ENCODE results near the gene NAT14.

Gene NAT14

DNA sequence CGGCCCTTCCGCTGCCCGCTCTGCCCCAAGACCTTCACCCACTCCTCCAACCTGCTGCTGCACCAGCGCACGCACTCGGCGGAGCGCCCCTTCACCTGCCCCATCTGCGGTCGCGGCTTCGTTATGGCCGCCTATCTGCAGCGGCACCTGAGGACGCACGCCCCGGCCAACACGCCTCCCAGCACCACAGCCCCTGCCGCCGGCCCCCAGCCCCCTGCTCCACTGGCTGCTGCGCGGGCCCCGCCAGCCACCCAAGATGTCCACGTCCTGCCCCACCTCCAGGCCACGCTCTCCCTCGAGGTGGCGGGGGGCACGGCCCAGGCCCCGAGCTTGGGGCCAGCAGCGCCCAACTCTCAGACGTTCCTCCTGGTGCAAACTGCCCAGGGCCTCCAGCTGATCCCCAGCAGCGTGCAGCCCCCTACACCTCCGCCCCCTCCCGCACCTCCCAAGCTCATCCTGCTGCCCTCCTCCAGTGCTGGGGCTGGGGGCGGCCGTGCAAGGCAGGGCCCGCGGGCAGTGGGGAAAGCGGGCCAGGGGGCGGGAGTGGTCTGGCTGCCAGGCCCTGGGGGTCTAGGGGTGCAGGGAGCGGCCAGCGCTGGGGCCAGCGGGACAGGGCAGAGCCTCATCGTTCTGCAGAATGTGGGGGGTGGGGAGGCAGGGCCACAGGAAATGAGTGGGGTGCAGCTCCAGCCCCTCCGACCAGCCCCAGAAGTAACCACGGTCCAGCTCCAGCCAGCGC is 1.9 kb upstream of the NAT14 start:
- no peak overlapping the region for H3K4me3 ChIP-seq (ENCODE audit: low read depth, low read length)
- no peak for DNase-seq (ENCODE audit: low read depth)
- TF ChIP-seq, protein P1, sequence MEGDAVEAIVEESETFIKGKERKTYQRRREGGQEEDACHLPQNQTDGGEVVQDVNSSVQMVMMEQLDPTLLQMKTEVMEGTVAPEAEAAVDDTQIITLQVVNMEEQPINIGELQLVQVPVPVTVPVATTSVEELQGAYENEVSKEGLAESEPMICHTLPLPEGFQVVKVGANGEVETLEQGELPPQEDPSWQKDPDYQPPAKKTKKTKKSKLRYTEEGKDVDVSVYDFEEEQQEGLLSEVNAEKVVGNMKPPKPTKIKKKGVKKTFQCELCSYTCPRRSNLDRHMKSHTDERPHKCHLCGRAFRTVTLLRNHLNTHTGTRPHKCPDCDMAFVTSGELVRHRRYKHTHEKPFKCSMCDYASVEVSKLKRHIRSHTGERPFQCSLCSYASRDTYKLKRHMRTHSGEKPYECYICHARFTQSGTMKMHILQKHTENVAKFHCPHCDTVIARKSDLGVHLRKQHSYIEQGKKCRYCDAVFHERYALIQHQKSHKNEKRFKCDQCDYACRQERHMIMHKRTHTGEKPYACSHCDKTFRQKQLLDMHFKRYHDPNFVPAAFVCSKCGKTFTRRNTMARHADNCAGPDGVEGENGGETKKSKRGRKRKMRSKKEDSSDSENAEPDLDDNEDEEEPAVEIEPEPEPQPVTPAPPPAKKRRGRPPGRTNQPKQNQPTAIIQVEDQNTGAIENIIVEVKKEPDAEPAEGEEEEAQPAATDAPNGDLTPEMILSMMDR (IDR thresholded peaks at IDR 0.05; ENCODE audit: low read depth, low read length, missing control alignments), result no peak
- in situ Hi-C loops (cut with HindIII; ENCODE audit: low sequenced_read_pairs), result no loop called here

DNA sequence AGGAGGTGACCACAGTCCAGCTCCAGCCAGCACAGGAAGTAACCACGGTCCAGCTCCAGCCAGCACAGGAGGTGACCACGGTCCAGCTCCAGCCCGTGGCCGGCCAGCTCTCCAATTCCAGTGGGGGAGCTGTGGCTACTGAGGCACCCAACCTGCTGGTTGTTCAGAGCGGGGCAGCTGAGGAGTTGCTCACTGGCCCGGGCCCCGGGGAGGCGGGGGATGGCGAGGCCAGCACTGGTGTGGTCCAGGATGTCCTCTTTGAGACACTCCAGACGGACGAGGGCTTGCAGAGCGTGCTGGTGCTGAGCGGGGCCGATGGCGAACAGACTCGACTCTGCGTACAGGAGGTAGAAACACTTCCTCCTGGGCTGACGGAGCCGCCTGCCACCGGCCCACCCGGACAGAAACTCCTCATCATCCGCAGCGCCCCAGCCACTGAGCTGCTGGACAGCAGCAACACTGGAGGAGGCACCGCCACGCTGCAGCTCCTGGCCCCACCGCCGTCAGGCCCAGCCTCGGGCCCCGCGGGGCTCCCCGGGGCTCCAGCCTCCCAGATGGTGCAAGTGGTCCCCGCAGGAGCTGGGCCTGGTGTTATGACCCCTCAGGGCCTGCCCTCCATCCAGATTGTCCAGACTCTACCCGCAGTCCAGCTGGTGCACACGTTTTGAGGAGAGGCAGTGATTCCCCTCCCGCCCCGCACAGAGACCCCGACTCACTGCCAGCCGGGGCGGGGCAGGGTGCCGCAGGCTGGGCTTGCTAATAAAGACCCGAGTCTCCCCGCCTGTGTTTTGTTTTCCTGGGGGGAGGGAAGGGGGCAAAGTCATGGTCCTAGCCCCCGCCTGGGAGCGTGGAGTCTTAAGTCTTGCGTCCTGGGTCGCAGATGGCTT is 1.0 kb upstream of the NAT14 start:
- TF ChIP-seq, protein P1 (IDR thresholded peaks at IDR 0.05; ENCODE audit: low read depth, low read length, missing control alignments), result no peak
- peak overlapping the region; percentile 68 for H3K4me3 ChIP-seq (ENCODE audit: low read depth, low read length)
- DNase-seq (ENCODE audit: low read depth), result no peak
- in situ Hi-C loops (cut with HindIII; ENCODE audit: low sequenced_read_pairs), result no loop called here

GRCh38 chr19:55485439-55486011 is 537 bp downstream of the NAT14 start:
- H3K4me3 ChIP-seq (ENCODE audit: low read depth, low read length), result peak overlapping the region; percentile 68
- no peak for DNase-seq (ENCODE audit: low read depth)
- in situ Hi-C loops (cut with HindIII; ENCODE audit: low sequenced_read_pairs), result no loop called here
- TF ChIP-seq, protein P1 (IDR thresholded peaks at IDR 0.05; ENCODE audit: low read depth, low read length, missing control alignments), result no peak

DNA sequence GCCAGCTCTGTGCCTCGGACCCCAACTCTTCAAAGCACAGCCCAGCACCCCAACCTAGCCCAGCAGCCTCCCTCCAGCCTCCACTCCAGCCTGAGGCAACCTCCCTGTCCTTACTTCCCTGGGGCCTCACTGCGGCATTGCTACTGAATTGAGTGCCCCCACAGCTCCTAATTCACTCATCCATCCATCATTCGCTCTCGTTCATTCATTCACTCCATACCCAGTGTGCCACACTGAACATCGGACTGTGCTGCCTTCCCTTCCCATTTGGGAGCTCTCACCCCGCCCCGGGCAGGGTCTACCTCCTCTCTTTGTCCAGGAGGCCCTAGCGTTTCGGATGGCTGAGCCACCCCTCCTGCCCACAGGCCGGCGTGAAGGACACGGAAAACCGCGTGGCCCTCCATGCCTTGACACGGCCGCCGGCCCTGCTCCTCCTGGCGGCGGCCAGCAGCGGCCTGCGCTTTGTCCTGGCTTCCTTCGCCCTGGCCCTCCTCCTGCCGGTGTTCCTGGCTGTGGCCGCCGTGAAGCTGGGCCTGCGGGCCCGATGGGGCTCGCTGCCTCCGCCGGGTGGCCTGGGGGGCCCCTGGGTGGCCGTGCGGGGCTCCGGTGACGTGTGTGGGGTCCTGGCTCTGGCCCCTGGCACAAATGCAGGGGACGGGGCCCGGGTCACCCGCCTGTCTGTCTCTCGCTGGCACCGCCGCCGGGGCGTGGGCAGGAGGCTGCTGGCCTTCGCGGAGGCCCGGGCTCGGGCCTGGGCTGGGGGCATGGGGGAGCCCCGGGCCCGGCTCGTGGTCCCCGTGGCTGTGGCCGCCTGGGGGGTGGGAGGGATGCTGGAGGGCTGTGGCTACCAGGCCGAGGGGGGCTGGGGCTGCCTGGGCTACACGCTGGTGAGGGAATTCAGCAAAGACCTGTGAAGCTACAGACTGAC is 1.3 kb downstream of the NAT14 start:
- in situ Hi-C loops (cut with HindIII; ENCODE audit: low sequenced_read_pairs), result no loop called here
- peak overlapping the region; percentile 68 for H3K4me3 ChIP-seq (ENCODE audit: low read depth, low read length)
- DNase-seq (ENCODE audit: low read depth), result no peak
- TF ChIP-seq, protein P1 (IDR thresholded peaks at IDR 0.05; ENCODE audit: low read depth, low read length, missing control alignments), result peak; percentile 10

GRCh38 chr19:55486971-55487923 is 2.3 kb downstream of the NAT14 start:
- peak; percentile 88 for DNase-seq (ENCODE audit: low read depth)
- in situ Hi-C loops (cut with HindIII; ENCODE audit: low sequenced_read_pairs), result no loop called here
- TF ChIP-seq, protein P1 (IDR thresholded peaks at IDR 0.05; ENCODE audit: low read depth, low read length, missing control alignments), result no peak
- peak overlapping the region; percentile 27 for H3K4me3 ChIP-seq (ENCODE audit: low read depth, low read length)
